Neural crest cell (in vitro differentiated cells): ENCODE data around the gene GRIK3. TPM values are rescaled to one million over a fixed set of nuclear protein-coding genes. Genes with fewer than 3 reads are reported as not detected.
A peak's percentile ranks its signal among the peaks of the same experiment; 100 is the strongest.

Source experiments
- DNase-seq: peaks from one replicate; pipeline ENCODE4 v3.0.0; 2021; ENCODE audit warnings: low read depth, mixed read lengths, low spot score
- H3K27ac Mint-ChIP-seq: one replicate; pipeline ENCODE4 v1.8.0; 2021; ENCODE audit warnings: mild to moderate bottlenecking, mixed read lengths; ENCODE audit not compliant: unreplicated experiment
- H3K27me3 Mint-ChIP-seq: 2 replicates; pipeline ENCODE4 v1.8.0; 2021; ENCODE audit warnings: low read depth, mild to moderate bottlenecking, mixed read lengths
- H3K36me3 Mint-ChIP-seq: 2 replicates; pipeline ENCODE4 v1.8.0; 2021; ENCODE audit warnings: low read depth, mild to moderate bottlenecking, mixed read lengths
- H3K4me1 Mint-ChIP-seq: 2 replicates; pipeline ENCODE4 v1.8.0; 2021; ENCODE audit warnings: mixed read lengths
- H3K4me3 Mint-ChIP-seq: one replicate; pipeline ENCODE4 v1.8.0; 2021; ENCODE audit warnings: mild to moderate bottlenecking, mixed read lengths
- H3K9me3 Mint-ChIP-seq: 2 replicates; pipeline ENCODE4 v1.8.0; 2021; ENCODE audit warnings: mixed read lengths
- CTCF ChIP-seq: fragments of 200-600 bp; sonication (generic); conservative IDR thresholded peaks from 2 replicates; pipeline ENCODE4 v1.5.0; 2021; ENCODE audit warnings: antibody characterized with exemption, mild to moderate bottlenecking
- total RNA-seq: library from RNA; stranded (reverse); gene quantifications from 2 replicates; pipeline ENCODE4 v1.2.1, GENCODE V29; 2021

Gene GRIK3
- total RNA-seq, 1 donor from 2014 or later = 2.4 TPM

GRCh38 chr1:37033355-37034101 is 787 bp downstream of the GRIK3 start:
- peaks cover 51% of the 10 kb centered on the region for H3K4me1 Mint-ChIP-seq
- no peak for TF ChIP-seq CTCF
- H3K9me3 Mint-ChIP-seq = no peaks in the 10 kb centered on the region
- H3K4me3 Mint-ChIP-seq = peak overlapping the region; percentile 57
- H3K27ac Mint-ChIP-seq = no peak overlapping the region
- DNase-seq = no peak
- peaks cover 92% of the 10 kb centered on the region for H3K27me3 Mint-ChIP-seq
- H3K36me3 Mint-ChIP-seq = no peaks in the 10 kb centered on the region

GRCh38 chr1:37032660-37033354 is 1.5 kb downstream of the GRIK3 start:
- Mint-ChIP-seq H3K36me3 (no peaks in the 10 kb centered on the region), H3K27ac (no peak overlapping the region), H3K4me1 (peaks cover 43% of the 10 kb centered on the region), H3K27me3 (peaks cover 92% of the 10 kb centered on the region), H3K4me3 (peak overlapping the region; percentile 12), H3K9me3 (no peaks in the 10 kb centered on the region)
- TF ChIP-seq CTCF = no peak
- DNase-seq = no peak

GRCh38 chr1:37031871-37032270 is 2.4 kb downstream of the GRIK3 start:
- Mint-ChIP-seq H3K9me3 (no peaks in the 10 kb centered on the region), H3K27me3 (peaks cover 92% of the 10 kb centered on the region)
- no peak for DNase-seq

GRCh38 chr1:37031429-37031828 is 2.9 kb downstream of the GRIK3 start:
- H3K4me3 Mint-ChIP-seq = peak overlapping the region; percentile 21
- H3K27me3 Mint-ChIP-seq = peaks cover 94% of the 10 kb centered on the region
- TF ChIP-seq CTCF = no peak
- H3K36me3 Mint-ChIP-seq = no peaks in the 10 kb centered on the region
- no peak for DNase-seq
- no peak overlapping the region for H3K27ac Mint-ChIP-seq
- no peaks in the 10 kb centered on the region for H3K9me3 Mint-ChIP-seq
- peaks cover 33% of the 10 kb centered on the region for H3K4me1 Mint-ChIP-seq

More at GRCh38 chr1:37031871-37032270, 2.4 kb downstream of the GRIK3 start:
- TF ChIP-seq CTCF = no peak
- Mint-ChIP-seq H3K4me1 (peaks cover 34% of the 10 kb centered on the region), H3K27ac (no peak overlapping the region), H3K36me3 (no peaks in the 10 kb centered on the region), H3K4me3 (peak overlapping the region; percentile 21)

- no peak for DNase-seq
- peaks cover 92% of the 10 kb centered on the region for H3K27me3 Mint-ChIP-seq
- no peak overlapping the region for H3K27ac Mint-ChIP-seq
- H3K9me3 Mint-ChIP-seq = no peaks in the 10 kb centered on the region
- H3K4me3 Mint-ChIP-seq = no peak overlapping the region
- no peak for TF ChIP-seq CTCF
- no peaks in the 10 kb centered on the region for H3K36me3 Mint-ChIP-seq
- peaks cover 18% of the 10 kb centered on the region for H3K4me1 Mint-ChIP-seq
Observed at GRCh38 chr1:37028981-37029617, 5.2 kb downstream of the GRIK3 start.
